SK-N-SH (cell line): ENCODE results near the gene CREB5.

Experiments
- CTCF ChIP-seq: fragments of 200-600 bp; sonication (generic); IDR thresholded peaks from 2 replicates; pipeline ENCODE4 v1.6.1; 2017; ENCODE audit warnings: antibody characterized with exemption, mild to moderate bottlenecking, moderate library complexity
- MAX ChIP-seq: IDR thresholded peaks from 2 replicates; pipeline ENCODE4 v1.4.0; 2012; ENCODE audit warnings: low read depth
- MXI1 ChIP-seq: IDR thresholded peaks from 2 replicates; pipeline ENCODE4 v1.6.1; 2012; ENCODE audit warnings: mild to moderate bottlenecking, low read depth, low read length, improper control_type of control experiment
- POLR2AphosphoS5 ChIP-seq: IDR thresholded peaks from 2 replicates; pipeline ENCODE4 v1.6.1; 2012; ENCODE audit warnings: low read depth, low read length
- USF2 ChIP-seq: fragments of 150-350 bp; IDR thresholded peaks from 2 replicates; pipeline ENCODE4 v1.6.1; 2017; ENCODE audit warnings: antibody characterized with exemption, low read length, low read depth, borderline replicate concordance
- YY1 ChIP-seq: IDR thresholded peaks from 2 replicates; pipeline ENCODE4 v1.4.0; 2012; ENCODE audit warnings: low read depth, mild to moderate bottlenecking
- ZBTB33 ChIP-seq: IDR thresholded peaks from 2 replicates; pipeline ENCODE4 v1.4.0; 2012; ENCODE audit warnings: low read depth, borderline replicate concordance

- TF ChIP-seq CTCF (no peak), ZBTB33 (no peak), MAX (no peak), USF2 (no peak), YY1 (no peak), MXI1 (no peak), POLR2AphosphoS5 (no peak)
Measured at GRCh38 chr7:28547115-28547514, 134.8 kb downstream of the CREB5 start.
